GM18498 (cell line): ENCODE results near the gene ZNF628.

Experiments used
- ATAC-seq: cut with Tn5 transposase; IDR thresholded peaks from one replicate; pipeline ENCODE4 v1.9.1; 2021; ENCODE audit warnings: mild to moderate bottlenecking, moderate library complexity; ENCODE audit not compliant: unreplicated experiment

ZNF628 gene

DNA sequence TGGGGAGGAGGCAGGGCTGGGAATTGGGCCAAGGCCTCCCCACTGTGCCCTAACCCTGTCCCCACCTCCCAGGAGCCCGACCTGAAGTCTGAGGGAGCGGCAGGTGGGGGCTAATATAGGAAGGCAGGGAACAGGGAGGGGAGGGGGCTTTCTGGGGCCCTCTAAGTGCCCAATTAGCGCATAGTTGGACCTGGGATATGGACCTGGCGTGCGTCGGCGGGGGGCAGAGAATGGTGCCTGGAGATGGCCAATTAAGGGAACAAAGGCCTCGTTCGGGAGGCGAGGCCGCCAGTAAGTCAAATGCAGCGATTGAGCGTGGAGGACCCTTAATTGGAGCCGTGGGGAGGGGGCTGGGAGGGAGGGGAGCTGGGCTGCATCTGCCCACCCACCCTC, 11.8 kb upstream of the ZNF628 start, which contains the start of gene C19orf85:
Gene C19orf85 (minus strand): TSS at position 90 of the 393 bp plus-strand sequence. CDS start 197 bp downstream, outside the sequence.
- ATAC-seq, result no peak

- ATAC-seq, result no peak
These were observed 10.8 kb upstream of the ZNF628 start for GRCh38 chr19:55465460-55466240.

DNA sequence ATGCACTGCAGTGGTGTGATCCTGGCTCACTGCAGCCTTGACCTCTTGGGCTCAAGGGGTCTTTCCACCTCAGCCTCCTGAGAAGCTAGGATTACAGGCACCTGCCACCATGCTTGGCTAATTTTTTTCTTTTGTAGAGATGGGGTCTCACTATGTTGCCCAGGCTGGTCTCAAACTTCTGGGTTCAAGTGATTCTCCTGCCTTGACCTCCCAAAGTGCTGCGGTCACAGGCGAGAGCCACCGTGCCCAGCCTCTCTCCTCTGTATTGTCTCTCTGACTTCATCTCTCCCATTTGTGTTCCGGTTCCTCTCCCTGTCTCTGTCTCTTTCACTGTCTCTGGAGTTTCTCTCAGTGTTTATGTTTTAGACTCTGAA, 10.2 kb upstream of the ZNF628 start:
- no peak for ATAC-seq

GRCh38 chr19:55467236-55468053, 9.0 kb upstream of the ZNF628 start:
- ATAC-seq, result peak; percentile 66

DNA sequence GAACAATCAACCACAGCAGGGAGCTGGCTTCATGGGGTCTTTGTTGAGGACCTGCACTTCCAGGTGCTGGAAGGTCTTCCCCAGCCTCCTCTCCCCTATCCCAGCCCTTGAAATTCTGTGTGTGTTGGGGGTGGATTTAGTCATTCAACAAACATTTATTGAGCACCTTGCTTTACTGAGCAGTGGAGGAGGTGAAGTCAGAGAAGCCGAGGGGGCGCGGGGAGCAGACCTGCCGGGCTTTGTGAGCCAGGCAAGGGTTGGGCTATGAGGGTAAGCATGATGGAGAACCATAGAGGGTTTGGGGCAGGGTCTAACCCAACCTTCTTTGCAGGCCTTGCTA, 8.4 kb upstream of the ZNF628 start:
- ATAC-seq, result no peak

- ATAC-seq, result no peak
These were observed 5.2 kb upstream of the ZNF628 start for GRCh38 chr19:55471266-55471665.

GRCh38 chr19:55472463-55472862, 4.0 kb upstream of the ZNF628 start:
- no peak for ATAC-seq

DNA sequence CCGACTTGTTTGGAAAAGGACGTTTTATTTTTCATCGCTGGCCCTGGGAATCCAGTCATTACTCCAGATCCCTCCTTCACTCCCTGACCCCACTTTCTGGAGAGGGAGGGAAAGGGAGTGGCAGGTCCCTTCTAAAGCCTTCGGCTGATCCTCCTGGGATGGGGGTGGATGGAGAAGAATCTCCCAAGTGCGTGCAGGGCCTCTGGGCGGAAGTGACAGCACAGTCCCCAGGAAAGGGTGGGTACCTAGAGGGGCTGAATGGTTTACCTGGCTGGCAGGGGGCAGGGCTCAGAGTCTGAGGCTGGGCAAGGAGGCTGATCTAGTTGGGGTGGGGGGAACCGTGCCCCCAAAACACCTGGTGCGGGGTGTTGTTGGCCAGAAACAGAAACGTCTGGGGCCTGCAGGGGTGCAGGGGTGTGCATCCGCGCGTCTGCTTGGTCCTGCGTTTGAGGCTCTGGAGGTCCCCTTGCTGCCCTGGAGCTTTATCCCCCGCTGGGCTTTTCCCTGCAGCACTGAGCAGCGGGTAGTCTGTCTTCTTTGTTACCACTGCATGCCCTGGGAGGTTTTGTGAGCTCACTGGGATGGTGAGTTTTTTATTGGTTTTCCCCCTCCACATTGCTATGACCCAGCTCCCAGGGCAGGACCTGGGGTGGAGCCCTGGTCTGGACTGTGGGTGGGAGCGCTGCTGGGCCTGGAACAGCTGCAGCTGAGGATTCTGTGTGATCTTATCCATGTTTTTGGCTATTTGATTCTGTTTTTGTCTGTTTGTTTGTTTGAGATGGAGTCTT, 3.0 kb upstream of the ZNF628 start:
- no peak for ATAC-seq

- no peak for ATAC-seq
These were observed 1.9 kb upstream of the ZNF628 start for GRCh38 chr19:55474269-55475265.

GRCh38 chr19:55477905-55478304, 1.5 kb downstream of the ZNF628 start:
- no peak for ATAC-seq

- ATAC-seq, result no peak
These were observed 1.9 kb downstream of the ZNF628 start for GRCh38 chr19:55478364-55478763.

- ATAC-seq, result no peak
These were observed 2.6 kb downstream of the ZNF628 start for GRCh38 chr19:55479045-55479444.

DNA sequence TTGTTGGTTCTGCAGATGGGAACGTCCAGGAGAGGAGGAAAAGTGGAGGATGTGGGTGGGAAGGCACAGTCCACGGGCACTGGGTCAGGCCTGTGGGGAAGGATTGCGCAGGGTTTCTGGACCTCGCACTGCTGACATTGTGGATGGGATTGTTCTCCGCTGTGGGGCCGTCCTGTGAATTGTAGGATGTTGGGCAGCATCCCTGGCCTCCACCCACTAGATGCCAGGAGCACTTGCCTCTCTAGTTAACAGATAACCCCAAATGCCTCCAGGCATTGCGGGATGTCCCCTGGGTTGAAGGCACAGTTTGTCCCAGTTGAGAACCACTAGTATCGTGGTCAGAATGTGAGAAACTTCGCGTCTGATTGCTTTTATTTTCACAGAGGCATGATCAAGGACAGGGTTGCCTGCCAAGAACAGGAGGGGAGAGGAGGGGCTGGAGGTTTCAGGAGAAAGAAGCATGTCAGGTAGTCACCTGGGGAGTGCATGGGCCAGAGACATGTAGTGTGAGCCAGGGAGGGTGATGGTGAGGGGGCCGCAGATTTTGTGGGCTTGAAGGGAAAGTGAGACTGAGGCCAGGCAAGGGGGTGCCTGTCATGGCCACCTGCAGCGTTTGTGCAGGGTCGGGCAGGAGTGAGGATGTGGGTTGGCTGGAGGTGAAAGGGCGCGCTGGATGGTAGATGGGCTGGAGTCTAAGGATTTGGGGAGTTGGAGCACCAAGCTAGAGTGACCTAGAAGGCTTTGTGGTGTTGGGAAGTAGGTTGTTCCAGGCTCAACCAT, 3.2 kb downstream of the ZNF628 start:
- ATAC-seq, result no peak

GRCh38 chr19:55481148-55481793, 4.9 kb downstream of the ZNF628 start:
- ATAC-seq, result no peak

DNA sequence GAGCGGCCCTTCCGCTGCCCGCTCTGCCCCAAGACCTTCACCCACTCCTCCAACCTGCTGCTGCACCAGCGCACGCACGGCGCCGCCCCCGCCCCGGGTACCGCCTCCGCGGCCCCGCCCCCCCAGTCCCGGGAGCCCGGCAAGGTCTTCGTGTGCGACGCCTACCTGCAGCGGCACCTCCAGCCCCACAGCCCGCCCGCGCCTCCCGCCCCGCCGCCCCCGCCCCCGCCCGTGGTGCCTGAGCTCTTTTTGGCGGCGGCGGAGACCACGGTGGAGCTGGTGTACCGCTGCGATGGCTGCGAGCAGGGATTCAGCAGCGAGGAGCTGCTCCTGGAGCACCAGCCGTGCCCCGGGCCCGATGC, 5.4 kb downstream of the ZNF628 start:
- no peak for ATAC-seq

DNA sequence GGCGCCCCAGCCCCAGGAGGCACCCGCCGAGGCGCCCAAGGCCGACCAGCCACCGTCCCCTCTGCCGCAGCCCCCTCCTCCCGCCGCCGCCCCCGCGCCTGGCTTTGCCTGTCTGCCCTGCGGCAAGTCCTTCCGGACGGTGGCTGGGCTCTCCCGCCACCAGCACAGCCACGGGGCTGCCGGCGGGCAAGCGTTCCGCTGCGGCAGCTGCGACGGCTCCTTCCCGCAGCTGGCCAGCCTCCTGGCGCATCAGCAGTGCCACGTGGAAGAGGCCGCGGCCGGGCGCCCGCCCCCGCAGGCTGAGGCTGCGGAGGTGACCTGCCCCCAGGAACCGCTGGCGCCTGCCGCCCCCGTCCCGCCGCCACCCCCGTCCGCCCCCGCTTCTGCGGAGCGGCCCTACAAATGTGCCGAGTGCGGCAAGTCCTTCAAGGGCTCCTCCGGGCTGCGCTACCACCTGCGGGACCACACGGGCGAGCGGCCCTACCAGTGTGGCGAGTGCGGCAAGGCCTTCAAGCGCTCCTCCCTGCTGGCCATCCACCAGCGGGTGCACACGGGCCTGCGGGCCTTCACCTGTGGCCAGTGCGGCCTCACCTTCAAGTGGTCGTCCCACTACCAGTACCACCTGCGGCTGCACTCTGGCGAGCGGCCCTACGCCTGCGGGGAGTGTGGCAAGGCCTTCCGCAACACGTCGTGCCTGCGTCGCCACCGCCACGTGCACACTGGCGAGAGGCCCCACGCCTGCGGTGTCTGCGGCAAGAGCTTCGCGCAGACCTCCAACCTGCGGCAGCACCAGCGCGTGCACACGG, 5.9 kb downstream of the ZNF628 start:
- ATAC-seq, result no peak

DNA sequence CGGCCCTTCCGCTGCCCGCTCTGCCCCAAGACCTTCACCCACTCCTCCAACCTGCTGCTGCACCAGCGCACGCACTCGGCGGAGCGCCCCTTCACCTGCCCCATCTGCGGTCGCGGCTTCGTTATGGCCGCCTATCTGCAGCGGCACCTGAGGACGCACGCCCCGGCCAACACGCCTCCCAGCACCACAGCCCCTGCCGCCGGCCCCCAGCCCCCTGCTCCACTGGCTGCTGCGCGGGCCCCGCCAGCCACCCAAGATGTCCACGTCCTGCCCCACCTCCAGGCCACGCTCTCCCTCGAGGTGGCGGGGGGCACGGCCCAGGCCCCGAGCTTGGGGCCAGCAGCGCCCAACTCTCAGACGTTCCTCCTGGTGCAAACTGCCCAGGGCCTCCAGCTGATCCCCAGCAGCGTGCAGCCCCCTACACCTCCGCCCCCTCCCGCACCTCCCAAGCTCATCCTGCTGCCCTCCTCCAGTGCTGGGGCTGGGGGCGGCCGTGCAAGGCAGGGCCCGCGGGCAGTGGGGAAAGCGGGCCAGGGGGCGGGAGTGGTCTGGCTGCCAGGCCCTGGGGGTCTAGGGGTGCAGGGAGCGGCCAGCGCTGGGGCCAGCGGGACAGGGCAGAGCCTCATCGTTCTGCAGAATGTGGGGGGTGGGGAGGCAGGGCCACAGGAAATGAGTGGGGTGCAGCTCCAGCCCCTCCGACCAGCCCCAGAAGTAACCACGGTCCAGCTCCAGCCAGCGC, 6.7 kb downstream of the ZNF628 start:
- ATAC-seq, result no peak
